ENCODE data around the gene INF2. TPM values are rescaled to one million over a fixed set of nuclear protein-coding genes. Genes with fewer than 3 reads are reported as not detected.

The INF2 gene
- total RNA-seq, 4 donors from 2014 or later, result 39.9 to 199 (median 72.4) TPM

DNA sequence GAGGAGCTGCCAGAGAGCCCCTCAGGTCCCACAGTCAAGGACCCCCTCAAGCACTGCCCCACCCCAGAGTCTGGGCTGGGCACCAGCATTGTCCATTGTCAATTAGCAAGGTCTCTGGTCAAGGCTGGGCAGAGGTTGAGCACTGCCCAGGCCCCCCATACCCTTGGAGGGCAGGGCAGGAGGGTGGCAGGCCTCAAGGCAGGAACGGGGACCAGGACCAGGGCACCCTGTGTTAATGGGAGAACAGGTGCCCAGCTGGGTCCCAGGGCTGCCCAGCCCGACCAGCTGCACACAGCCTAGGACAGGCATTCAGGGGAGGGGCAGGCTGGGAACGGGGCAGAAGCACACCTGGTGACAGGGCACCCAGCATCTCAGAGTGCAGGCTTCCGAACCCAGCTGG, 82.0 kb downstream of the INF2 start:
- TF ChIP-seq, protein P1, sequence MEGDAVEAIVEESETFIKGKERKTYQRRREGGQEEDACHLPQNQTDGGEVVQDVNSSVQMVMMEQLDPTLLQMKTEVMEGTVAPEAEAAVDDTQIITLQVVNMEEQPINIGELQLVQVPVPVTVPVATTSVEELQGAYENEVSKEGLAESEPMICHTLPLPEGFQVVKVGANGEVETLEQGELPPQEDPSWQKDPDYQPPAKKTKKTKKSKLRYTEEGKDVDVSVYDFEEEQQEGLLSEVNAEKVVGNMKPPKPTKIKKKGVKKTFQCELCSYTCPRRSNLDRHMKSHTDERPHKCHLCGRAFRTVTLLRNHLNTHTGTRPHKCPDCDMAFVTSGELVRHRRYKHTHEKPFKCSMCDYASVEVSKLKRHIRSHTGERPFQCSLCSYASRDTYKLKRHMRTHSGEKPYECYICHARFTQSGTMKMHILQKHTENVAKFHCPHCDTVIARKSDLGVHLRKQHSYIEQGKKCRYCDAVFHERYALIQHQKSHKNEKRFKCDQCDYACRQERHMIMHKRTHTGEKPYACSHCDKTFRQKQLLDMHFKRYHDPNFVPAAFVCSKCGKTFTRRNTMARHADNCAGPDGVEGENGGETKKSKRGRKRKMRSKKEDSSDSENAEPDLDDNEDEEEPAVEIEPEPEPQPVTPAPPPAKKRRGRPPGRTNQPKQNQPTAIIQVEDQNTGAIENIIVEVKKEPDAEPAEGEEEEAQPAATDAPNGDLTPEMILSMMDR (IDR thresholded peaks at IDR 0.05; ENCODE audit: low read depth), result no peak

Small RNA genes lying within 50 kb of the gene (small RNA-seq; reads per million reads assigned to genes)
- gene MIR4710, result not detected

Other genes starting within 250 kb of the INF2 start
- gene C14orf180, start 109.9 kb upstream of the INF2 start, total RNA-seq, result 100 to 1,000 TPM in 1 of 4 donors, 10 to 100 TPM in 1, 1 to 10 TPM in 2; 6.0 to 333 (median 18.2) TPM
- not detected for gene TMEM179, start 84.8 kb upstream of the INF2 start, total RNA-seq
- 10 to 100 TPM in 1 of 4 donors, 1 to 10 TPM in 3; 2.3 to 36.2 (median 7.3) TPM for gene ADSS1, start 34.6 kb downstream of the INF2 start, total RNA-seq
- 100 to 1,000 TPM in 3 of 4 donors, 10 to 100 TPM in 1; 65.4 to 232 (median 169) TPM for gene SIVA1, start 63.5 kb downstream of the INF2 start, total RNA-seq
- gene AKT1, start 106.1 kb downstream of the INF2 start, total RNA-seq, result 100 to 1,000 TPM in 3 of 4 donors, 10 to 100 TPM in 1; 70.9 to 264 (median 110) TPM
- 10 to 100 TPM in 1 of 4 donors, 1 to 10 TPM in 3; 1.5 to 18.1 (median 3.1) TPM for gene ZBTB42, start 111.5 kb downstream of the INF2 start, total RNA-seq
- 10 to 100 TPM in 2 of 4 donors, 1 to 10 TPM in 2; 5.6 to 23.9 (median 9.3) TPM for gene CEP170B, start 175.7 kb downstream of the INF2 start, total RNA-seq
- gene PLD4, start 235.3 kb downstream of the INF2 start, total RNA-seq, result 1 to 10 TPM in 1 of 4 donors, under 1 TPM in 1, not detected in 2; under 0.01 to 1.3 TPM